GM19372 (cell line): Measurements from ENCODE around the gene RYR2.

Experiments used
- ATAC-seq: cut with Tn5 transposase; IDR thresholded peaks from one replicate; pipeline ENCODE4 v1.9.1; 2021; ENCODE audit warnings: mild to moderate bottlenecking, low read depth, moderate library complexity; ENCODE audit not compliant: unreplicated experiment

The RYR2 gene

GRCh38 chr1:237396426-237396825, 354.4 kb downstream of the RYR2 start:
- no peak for ATAC-seq

- ATAC-seq = no peak
These were observed 356.8 kb downstream of the RYR2 start for GRCh38 chr1:237398751-237399150.

GRCh38 chr1:237405912-237406311, 363.9 kb downstream of the RYR2 start:
- ATAC-seq = no peak

GRCh38 chr1:237411621-237412020, 369.6 kb downstream of the RYR2 start:
- ATAC-seq = no peak

DNA sequence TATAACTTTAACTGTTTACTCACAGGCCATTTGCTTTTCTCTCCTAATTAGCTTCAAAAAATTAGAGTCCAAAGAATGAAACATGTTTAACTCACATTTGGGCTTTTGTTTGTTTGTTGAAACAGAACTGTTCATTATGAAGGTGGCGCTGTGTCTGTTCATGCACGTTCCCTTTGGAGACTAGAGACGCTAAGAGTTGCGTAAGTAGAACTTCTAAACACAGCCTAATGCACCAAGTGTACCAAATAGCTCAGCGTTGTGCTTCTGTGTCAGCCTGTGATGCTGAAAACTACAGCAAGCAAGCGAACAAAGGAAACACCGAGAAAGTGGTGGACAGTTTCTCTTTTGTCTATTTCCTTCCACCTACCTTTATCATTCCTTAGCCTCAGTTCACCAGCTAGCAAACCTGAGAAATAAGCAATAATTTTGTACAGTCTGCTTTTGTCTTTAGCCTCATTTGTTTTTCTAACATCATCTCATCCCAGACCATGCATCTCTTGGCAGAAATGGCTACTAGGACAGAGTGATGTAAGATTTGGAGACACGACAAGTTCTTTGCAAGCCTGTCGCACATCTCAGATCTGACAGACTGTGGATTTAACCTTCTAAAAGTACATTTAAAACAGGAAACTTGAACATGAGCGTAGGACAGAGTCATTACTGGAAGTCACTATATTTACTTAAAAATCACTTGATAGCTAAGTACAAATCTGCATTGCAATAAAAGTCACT, 375.1 kb downstream of the RYR2 start:
- no peak for ATAC-seq

DNA sequence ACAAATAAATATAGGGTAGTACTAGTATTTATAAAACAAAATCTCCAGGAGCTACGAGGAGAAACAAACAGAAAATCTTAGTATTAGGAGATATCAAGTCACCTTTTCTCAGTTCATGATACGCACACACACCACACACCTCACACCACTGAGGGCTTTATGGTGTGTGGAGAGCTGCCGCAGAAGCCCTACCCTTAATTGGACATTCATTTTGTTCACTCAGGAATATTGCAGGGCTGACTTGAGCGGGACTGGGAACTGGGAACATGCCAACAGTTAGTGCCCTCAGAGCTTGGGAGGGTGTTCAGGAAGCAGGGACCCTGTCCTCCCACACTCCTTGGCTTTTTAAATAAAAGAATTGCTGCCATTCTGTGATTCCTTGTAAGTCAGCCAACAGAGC, 386.8 kb downstream of the RYR2 start:
- no peak for ATAC-seq

- ATAC-seq = no peak
These were observed 387.3 kb downstream of the RYR2 start for GRCh38 chr1:237429252-237429651.

- no peak for ATAC-seq
These were observed 389.5 kb downstream of the RYR2 start for GRCh38 chr1:237431448-237431847.

DNA sequence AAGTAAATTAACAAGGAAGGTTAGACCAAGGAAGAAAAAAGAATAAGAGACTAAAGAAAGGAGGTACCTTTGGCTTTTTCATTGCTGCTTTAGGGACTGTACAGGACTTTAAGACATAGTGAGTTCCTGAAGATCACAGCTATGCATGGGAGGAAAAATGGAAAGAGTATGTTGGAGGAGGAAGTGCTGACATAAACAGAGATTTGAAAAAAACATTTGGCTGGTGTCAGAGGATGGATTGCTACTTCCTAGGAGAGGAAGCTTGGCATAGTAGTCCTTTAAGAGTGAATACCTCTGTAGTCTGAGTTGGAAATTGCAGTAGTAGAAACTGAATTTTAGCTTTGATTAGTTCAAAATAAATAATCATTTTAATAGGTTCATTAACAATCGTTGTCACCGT, 398.4 kb downstream of the RYR2 start:
- no peak for ATAC-seq

- peak; percentile 44 for ATAC-seq
These were observed 402.3 kb downstream of the RYR2 start for GRCh38 chr1:237444120-237444790.

- no peak for ATAC-seq
These were observed 406.1 kb downstream of the RYR2 start for GRCh38 chr1:237448042-237448441.

GRCh38 chr1:237457573-237457972, 415.6 kb downstream of the RYR2 start:
- ATAC-seq = no peak

DNA sequence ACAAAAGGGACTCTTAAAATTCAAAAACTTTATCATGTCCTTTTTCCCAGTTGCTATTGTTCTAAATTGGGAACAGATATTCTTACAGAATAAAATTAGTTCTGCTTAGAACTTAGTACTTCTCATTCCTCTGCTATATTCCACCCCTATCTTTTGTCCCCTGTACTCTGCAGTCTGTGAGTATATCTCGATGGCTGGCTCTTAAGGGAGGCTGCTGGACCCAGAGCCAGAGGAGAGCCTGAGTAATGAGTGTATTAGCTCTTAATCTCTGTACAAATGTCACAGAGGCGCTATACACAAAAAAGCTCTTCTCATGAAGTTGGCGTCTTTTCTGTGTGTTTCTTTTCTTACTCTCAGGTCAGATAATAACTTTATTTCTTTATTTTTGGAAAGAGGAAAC, 425.3 kb downstream of the RYR2 start:
- ATAC-seq = no peak

DNA sequence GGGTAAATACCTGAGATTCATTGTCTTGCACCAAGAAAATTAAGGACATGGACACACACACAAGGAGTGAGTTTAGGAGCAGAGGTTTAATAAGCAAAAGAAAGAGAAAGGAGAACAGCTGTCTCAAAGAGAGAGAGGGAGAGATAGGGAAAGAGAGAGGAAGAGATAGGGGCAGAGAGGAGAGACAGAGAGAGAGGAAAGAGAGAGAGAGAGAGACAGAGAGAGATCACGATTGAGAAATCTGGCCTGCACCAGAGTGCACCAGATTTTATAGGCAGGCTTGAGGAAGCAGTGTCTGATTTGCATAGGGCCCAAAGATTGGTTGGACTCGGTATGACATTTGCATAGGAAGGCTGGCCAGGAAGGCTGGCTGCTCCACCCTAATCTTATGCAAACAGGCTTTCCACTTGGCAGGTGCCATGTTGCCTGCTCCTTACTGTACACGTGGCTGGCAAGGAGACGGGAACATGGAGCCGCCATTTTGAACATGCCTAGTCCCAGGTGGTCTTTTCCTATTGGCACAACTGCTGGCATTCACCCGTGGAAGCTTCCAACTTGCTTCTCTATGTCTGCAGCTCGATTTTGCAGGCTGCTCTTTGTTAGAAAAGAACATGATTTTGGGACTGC, 428.8 kb downstream of the RYR2 start:
- ATAC-seq = no peak

DNA sequence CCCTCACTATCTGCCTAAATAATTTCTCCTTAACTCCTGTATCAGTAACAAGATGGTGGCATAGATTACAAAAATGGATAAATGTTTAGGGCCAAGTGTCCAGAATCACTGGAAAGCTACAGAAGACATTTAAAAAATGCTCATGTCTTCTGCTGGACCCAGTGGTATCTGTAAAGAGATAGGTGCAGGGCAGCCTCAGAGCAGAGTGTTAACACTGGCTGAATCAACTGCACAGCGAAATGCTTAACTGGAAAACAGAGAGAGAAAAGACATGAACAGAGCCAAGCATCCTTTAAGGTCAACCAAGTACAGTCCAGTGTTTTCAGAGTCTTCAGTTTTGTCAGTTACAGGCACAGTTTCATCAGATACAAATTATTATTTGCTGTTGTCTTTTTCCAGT, 429.4 kb downstream of the RYR2 start:
- no peak for ATAC-seq

DNA sequence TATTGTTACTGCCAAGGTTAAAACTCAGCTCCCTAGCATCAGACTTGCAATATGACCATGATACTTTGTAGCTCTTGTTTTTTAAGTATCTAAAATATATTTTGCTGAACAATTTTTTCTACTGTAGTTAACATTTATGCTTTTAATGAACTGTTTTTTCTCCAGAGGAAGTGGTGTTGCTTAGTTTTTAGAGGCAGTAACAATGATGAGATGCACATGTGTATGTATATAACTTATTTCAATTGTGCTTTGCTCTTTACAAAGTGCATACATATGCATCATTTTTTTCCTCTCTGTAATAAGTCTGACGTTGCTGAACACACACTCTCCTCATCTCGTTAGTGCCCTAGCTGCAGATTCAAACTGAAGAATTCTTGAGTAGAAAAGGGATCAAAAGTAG, 430.0 kb downstream of the RYR2 start:
- no peak for ATAC-seq

GRCh38 chr1:237473854-237474253, 431.9 kb downstream of the RYR2 start:
- ATAC-seq = no peak

DNA sequence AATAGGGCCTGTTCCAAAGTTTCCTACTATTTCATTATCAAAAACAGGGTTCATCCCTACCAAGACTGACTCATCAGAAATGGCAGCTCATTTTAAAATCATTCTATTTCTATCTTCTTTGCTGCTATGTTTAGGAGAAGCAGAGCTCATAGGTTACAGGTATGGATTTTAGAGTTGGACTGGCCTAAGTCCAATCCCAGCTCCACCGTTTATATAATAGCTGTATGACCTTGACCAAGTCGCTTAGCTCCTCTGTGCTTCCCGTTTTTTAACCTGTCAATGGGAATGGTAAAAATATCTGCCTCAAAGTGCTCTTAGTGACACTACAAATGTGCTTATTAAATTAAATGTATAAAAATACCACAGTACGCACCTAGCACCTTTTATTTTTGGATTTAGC, 436.1 kb downstream of the RYR2 start:
- no peak for ATAC-seq

DNA sequence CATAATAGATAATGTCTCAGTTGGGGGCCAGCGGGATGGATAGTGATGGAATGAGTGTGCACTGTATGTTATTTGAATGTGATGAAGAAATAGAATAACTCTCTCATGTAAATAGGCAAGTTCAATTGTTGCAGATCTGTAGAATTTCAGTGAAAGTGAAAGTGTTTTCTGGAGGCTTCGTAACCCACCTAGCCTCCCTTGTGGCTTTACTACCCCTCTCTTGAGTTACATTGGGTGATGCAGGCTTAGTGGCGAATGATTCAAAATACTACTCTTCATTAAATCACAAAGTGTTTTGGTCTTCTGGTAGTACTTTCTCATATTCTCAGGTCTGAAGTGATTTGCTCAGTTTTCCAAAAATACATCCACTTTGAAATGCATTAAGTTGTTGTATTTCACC, 436.9 kb downstream of the RYR2 start:
- no peak for ATAC-seq

- ATAC-seq = no peak
These were observed 440.8 kb downstream of the RYR2 start for GRCh38 chr1:237482777-237483176.

DNA sequence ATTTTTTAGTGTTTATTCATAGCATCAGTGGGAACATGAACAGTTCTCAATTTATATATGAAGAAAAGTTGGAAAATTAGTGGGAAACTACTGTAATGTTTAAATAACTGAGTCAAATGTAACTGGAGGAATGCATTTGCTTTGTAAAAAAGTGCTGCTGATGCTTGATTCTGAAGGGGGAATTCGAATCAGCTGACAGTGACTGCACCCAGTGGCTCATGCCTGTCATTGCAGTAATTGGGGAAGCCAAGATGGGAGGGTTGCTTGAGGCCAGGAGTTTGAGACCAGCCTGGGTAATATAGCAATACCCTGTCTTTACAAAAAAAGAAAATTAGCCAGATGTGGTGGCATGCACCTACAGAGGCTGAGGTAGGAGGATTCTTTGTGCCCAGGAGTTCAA, 450.4 kb downstream of the RYR2 start:
- ATAC-seq = no peak

GRCh38 chr1:237500566-237500965, 458.6 kb downstream of the RYR2 start:
- no peak for ATAC-seq
